ENCODE results near the gene MRPL33.

GRCh38 chr2:27765621-27766286, 5.8 kb upstream of the MRPL33 start:
- TF ChIP-seq EZH2 (IDR thresholded peaks at IDR 0.05) (no peak), POLR2AphosphoS5 (IDR thresholded peaks at IDR 0.05; ENCODE audit: borderline replicate concordance, low read depth, low read length) (no peak)
